SK-N-SH (cell line): ENCODE measurements around the gene TRIML1. TPM values are rescaled to one million over a fixed set of nuclear protein-coding genes. Genes with fewer than 3 reads are reported as not detected.

Experiments
- CTCF ChIA-PET: fragments of 300-600, 350-600 bp; formaldehyde crosslinking; extraction: SDS; loops from one replicate; lab custom pipeline; 2021; lab: Yijun Ruan, JAX
- POLR2A ChIA-PET: fragments of 350-600 bp; sonication (Branson Sonifier 250); formaldehyde crosslinking; extraction: SDS; loops from one replicate; lab custom pipeline; 2020; ENCODE audit warnings: antibody characterized with exemption, inconsistent platforms; lab: Yijun Ruan, JAX
- DNase-seq: peaks from one replicate; pipeline ENCODE4 v3.0.0; 2012
- H2AFZ ChIP-seq: fragments of 200-600 bp; sonication (generic); 2 replicates; pipeline ENCODE4 v1.8.1; 2016; ENCODE audit warnings: antibody characterized with exemption, mild to moderate bottlenecking, low read depth
- H3F3A ChIP-seq: fragments of 200-600 bp; sonication (generic); replicated peaks from 2 replicates; pipeline ENCODE3; 2016; ENCODE audit warnings: antibody characterized with exemption, mild to moderate bottlenecking; ENCODE audit not compliant: insufficient read depth
- H3K27ac ChIP-seq, 2 experiments: fragments of 200-500 bp in 1 of 2; fragments of 200-600 bp in 1 of 2; sonication (Bioruptor generic) in 1 of 2; sonication (generic), shearing (Covaris generic) in 1 of 2; 2 replicates each; pipeline versions ENCODE4 v1.5.1 to v1.6.1; 2014 to 2016; ENCODE audit warnings: low read depth in 2 of 2, inconsistent platforms in 1 of 2, low read length in 1 of 2, mild to moderate bottlenecking in 1 of 2, mixed read lengths in 1 of 2
- H3K27me3 ChIP-seq: fragments of 200-600 bp; sonication (generic), shearing (Covaris generic); 2 replicates; pipeline ENCODE4 v1.6.1; 2016; ENCODE audit warnings: mixed run types; ENCODE audit not compliant: insufficient read depth
- H3K36me3 ChIP-seq, 2 experiments: fragments of 200-500 bp in 1 of 2; fragments of 200-600 bp in 1 of 2; sonication (Bioruptor generic) in 1 of 2; sonication (generic) in 1 of 2; replicated peaks in 1 of 2; 2 replicates each; pipeline versions ENCODE3 to v1.5.1; 2014 to 2016; ENCODE audit warnings: low read length in 1 of 2, mild to moderate bottlenecking in 1 of 2; ENCODE audit not compliant: insufficient read depth in 2 of 2, control insufficient read depth in 1 of 2
- H3K4me1 ChIP-seq, 2 experiments: fragments of 200-500 bp in 1 of 2; fragments of 200-600 bp in 1 of 2; sonication (Bioruptor generic) in 1 of 2; sonication (generic), shearing (Covaris generic) in 1 of 2; 2 replicates each; pipeline versions ENCODE4 v1.5.1 to v1.6.1; 2014 to 2016; ENCODE audit warnings: low read depth in 1 of 2, low read length in 1 of 2, mixed run types in 1 of 2; ENCODE audit not compliant: insufficient read depth in 2 of 2, control insufficient read depth in 1 of 2
- H3K4me2 ChIP-seq: fragments of 200-600 bp; sonication (generic), shearing (Covaris generic); 2 replicates; pipeline ENCODE4 v1.6.1; 2017; ENCODE audit warnings: mixed run types
- H3K4me3 ChIP-seq, 2 experiments: fragments of 200-500 bp in 1 of 2; fragments of 200-600 bp in 1 of 2; sonication (Bioruptor generic) in 1 of 2; sonication (generic), shearing (Covaris generic) in 1 of 2; 2 replicates each; pipeline versions ENCODE4 v1.5.1 to v1.8.1; 2014 to 2016; ENCODE audit warnings: low read depth in 2 of 2, inconsistent platforms in 1 of 2, low read length in 1 of 2, mild to moderate bottlenecking in 1 of 2, mixed read lengths in 1 of 2, moderate library complexity in 1 of 2
- H3K79me2 ChIP-seq: fragments of 200-600 bp; sonication (generic); 2 replicates; pipeline ENCODE4 v1.8.1; 2017; ENCODE audit warnings: mild to moderate bottlenecking; ENCODE audit not compliant: insufficient read depth
- H3K9ac ChIP-seq: fragments of 200-600 bp; sonication (generic); 2 replicates; pipeline ENCODE4 v1.6.1; 2017; ENCODE audit warnings: mixed run types
- H3K9me2 ChIP-seq: fragments of 200-600 bp; sonication (generic); 2 replicates; pipeline ENCODE4 v1.6.1; 2017; ENCODE audit warnings: mixed run types
- H3K9me3 ChIP-seq: fragments of 200-600 bp; sonication (generic); 2 replicates; pipeline ENCODE4 v1.6.1; 2017; ENCODE audit warnings: mixed run types, mild to moderate bottlenecking, moderate library complexity
- H4K20me1 ChIP-seq: fragments of 200-600 bp; sonication (generic); 2 replicates; pipeline ENCODE4 v1.6.1; 2017; ENCODE audit warnings: mild to moderate bottlenecking, mixed run types; ENCODE audit not compliant: insufficient read depth
- CHD2 ChIP-seq: fragments of 150-350 bp; IDR thresholded peaks from 2 replicates; pipeline ENCODE4 v1.6.1; 2018; ENCODE audit warnings: low read length; ENCODE audit not compliant: partially characterized antibody
- CTCF ChIP-seq: fragments of 200-600 bp; sonication (generic); IDR thresholded peaks from 2 replicates; pipeline ENCODE4 v1.6.1; 2017; ENCODE audit warnings: antibody characterized with exemption, mild to moderate bottlenecking, moderate library complexity
- EZH2phosphoT487 ChIP-seq: fragments of 200-600 bp; sonication (generic); IDR thresholded peaks from 2 replicates; pipeline ENCODE4 v1.6.1; 2017; ENCODE audit warnings: low read depth, mixed run types, mild to moderate bottlenecking, antibody characterized with exemption, moderate library complexity, borderline replicate concordance
- FOXM1 ChIP-seq: IDR thresholded peaks from 2 replicates; pipeline ENCODE4 v1.4.0; 2012; ENCODE audit warnings: low read depth, mild to moderate bottlenecking
- NRF1 ChIP-seq: IDR thresholded peaks from 2 replicates; pipeline ENCODE4 v1.6.1; 2012; ENCODE audit warnings: low read depth, mild to moderate bottlenecking, low read length
- PBX3 ChIP-seq: IDR thresholded peaks from 2 replicates; pipeline ENCODE4; 2012
- RAD21 ChIP-seq: IDR thresholded peaks from 2 replicates; pipeline ENCODE4 v1.6.1; 2012; ENCODE audit warnings: mild to moderate bottlenecking, low read length
- REST ChIP-seq: IDR thresholded peaks from 2 replicates; pipeline ENCODE4 v1.6.1; 2012; ENCODE audit warnings: mild to moderate bottlenecking, low read depth, low read length, moderate library complexity
- TAF1 ChIP-seq: IDR thresholded peaks from 2 replicates; pipeline ENCODE4 v1.6.1; 2012; ENCODE audit warnings: low read depth, mild to moderate bottlenecking, low read length, moderate library complexity, borderline replicate concordance
- TCF12 ChIP-seq: IDR thresholded peaks from 2 replicates; pipeline ENCODE4 v1.4.0; 2012
- TEAD4 ChIP-seq: IDR thresholded peaks from 2 replicates; pipeline ENCODE4 v1.4.0; 2012; ENCODE audit warnings: mild to moderate bottlenecking, borderline replicate concordance; ENCODE audit not compliant: insufficient read depth
- ZBTB33 ChIP-seq: IDR thresholded peaks from 2 replicates; pipeline ENCODE4 v1.4.0; 2012; ENCODE audit warnings: low read depth, borderline replicate concordance
- WGBS: methylation state at CpG from one replicate; pipeline ENCODE4 v1.1.6; 2017; ENCODE audit warnings: low lambda C conversion rate; 5-methylcytosine and 5-hydroxymethylcytosine counted together
- polyA plus RNA-seq, 3 experiments: library from polyadenylated mRNA; depleted of rRNA; stranded (reverse); fragments of >200 nt; gene quantifications; 2 replicates each; pipeline ENCODE4 v1.2.3, GENCODE V29; 2012

Gene TRIML1
- polyA plus RNA-seq, 1 of the 3 experiments (the other 2 are of a cell fraction): not detected

- no peak overlapping the region for H2AFZ ChIP-seq
- no peak overlapping the region for H3K9ac ChIP-seq
- no peaks in the 10 kb centered on the region for H3K36me3 ChIP-seq
- no peaks in the 10 kb centered on the region for H3K9me3 ChIP-seq
- no peaks in the 10 kb centered on the region for H3K79me2 ChIP-seq
- POLR2A ChIA-PET: no interaction called here
- H3K27me3 ChIP-seq: no peaks in the 10 kb centered on the region
- H4K20me1 ChIP-seq: no peaks in the 10 kb centered on the region
- CTCF ChIA-PET: no interaction called here
- no peak overlapping the region for H3K4me3 ChIP-seq
- no peaks in the 10 kb centered on the region for H3K9me2 ChIP-seq
- WGBS: 69% methylated on average over 11 of the region's 11 CpGs
- no peak for DNase-seq
- no peaks in the 10 kb centered on the region for H3K4me1 ChIP-seq
- no peaks in the 10 kb centered on the region for H3F3A ChIP-seq
- no peak overlapping the region for H3K4me2 ChIP-seq
- no peak overlapping the region for H3K27ac ChIP-seq
- TF ChIP-seq REST (no peak), CTCF (no peak), EZH2phosphoT487 (no peak), PBX3 (no peak), RAD21 (no peak), TEAD4 (no peak), ZBTB33 (no peak), TCF12 (no peak), FOXM1 (no peak), TAF1 (no peak), CHD2 (no peak), NRF1 (no peak)
These were observed 7.4 kb downstream of the TRIML1 start for GRCh38 chr4:188146618-188147017.
